Stimulated activated CD4-positive, alpha-beta T cell treated with anti-CD3 and anti-CD28 coated beads, TNF-alpha, amount 100 ng/mL, for 48 hours (primary cell): ENCODE measurements around the gene PGBD5.

Source experiments
- DNase-seq, 3 donors: peaks; one replicate each; pipeline ENCODE4 v3.0.0-alpha.2; 2020; ENCODE audit warnings: low read depth in 3 of 3

Gene PGBD5

GRCh38 chr1:230396966-230397365, 29.2 kb downstream of the PGBD5 start:
- DNase-seq: no peak

GRCh38 chr1:230395932-230396331, 30.2 kb downstream of the PGBD5 start:
- no peak for DNase-seq

GRCh38 chr1:230394741-230395140, 31.4 kb downstream of the PGBD5 start:
- DNase-seq: no peak

GRCh38 chr1:230394134-230394533, 32.0 kb downstream of the PGBD5 start:
- no peak for DNase-seq

- DNase-seq: no peak
Measured at GRCh38 chr1:230393722-230394121, 32.4 kb downstream of the PGBD5 start.

- no peak for DNase-seq
Measured at GRCh38 chr1:230392920-230393521, 33.1 kb downstream of the PGBD5 start.

- DNase-seq: no peak
Measured at GRCh38 chr1:230392536-230392909, 33.6 kb downstream of the PGBD5 start.

- no peak for DNase-seq
Measured at GRCh38 chr1:230391776-230392535, 34.2 kb downstream of the PGBD5 start.

- no peak for DNase-seq
Measured at GRCh38 chr1:230390371-230390770, 35.8 kb downstream of the PGBD5 start.

- DNase-seq: no peak
Measured at GRCh38 chr1:230387876-230388275, 38.3 kb downstream of the PGBD5 start.

- DNase-seq: no peak
Measured at GRCh38 chr1:230387296-230387695, 38.8 kb downstream of the PGBD5 start.

- DNase-seq: no peak
Measured at GRCh38 chr1:230386637-230387262, 39.4 kb downstream of the PGBD5 start.

GRCh38 chr1:230385930-230386329, 40.2 kb downstream of the PGBD5 start:
- no peak for DNase-seq

- no peak for DNase-seq
Measured at GRCh38 chr1:230385158-230385450, 41.0 kb downstream of the PGBD5 start.

GRCh38 chr1:230384380-230385157, 41.6 kb downstream of the PGBD5 start:
- no peak for DNase-seq

GRCh38 chr1:230383425-230383824, 42.7 kb downstream of the PGBD5 start:
- DNase-seq: no peak

- no peak for DNase-seq
Measured at GRCh38 chr1:230382001-230382491, 44.1 kb downstream of the PGBD5 start.

- no peak for DNase-seq
Measured at GRCh38 chr1:230381585-230381984, 44.5 kb downstream of the PGBD5 start.

- DNase-seq: no peak
Measured at GRCh38 chr1:230381049-230381467, 45.1 kb downstream of the PGBD5 start.

GRCh38 chr1:230379928-230380327, 46.2 kb downstream of the PGBD5 start:
- no peak for DNase-seq

- DNase-seq: no peak
Measured at GRCh38 chr1:230379462-230379861, 46.7 kb downstream of the PGBD5 start.

- DNase-seq: no peak
Measured at GRCh38 chr1:230377851-230378250, 48.3 kb downstream of the PGBD5 start.
